Fibroblast of gingiva (primary cell): Measurements from ENCODE around the gene BBX.
A peak's percentile ranks its signal among the peaks of the same experiment; 100 is the strongest.
"Not testable (repeated sequence)": the region's sequence is repeated elsewhere in the genome, so short reads cannot be mapped to it uniquely, and the experiment has no call there.

ENCODE experiments used
- DNase-seq: peaks from one replicate; pipeline ENCODE4 v3.0.0-alpha.2; 2011; ENCODE audit warnings: low read depth

BBX gene

GRCh38 chr3:107543666-107544065, 20.9 kb downstream of the BBX start:
- DNase-seq = no peak

- no peak for DNase-seq
These were observed 22.9 kb downstream of the BBX start for GRCh38 chr3:107545680-107546120.

GRCh38 chr3:107548601-107549000, 25.8 kb downstream of the BBX start:
- no peak for DNase-seq

- DNase-seq = no peak
These were observed 32.6 kb downstream of the BBX start for GRCh38 chr3:107555359-107555758.

- DNase-seq = no peak
These were observed 35.0 kb downstream of the BBX start for GRCh38 chr3:107557743-107558142.

GRCh38 chr3:107560166-107560565, 37.4 kb downstream of the BBX start:
- no peak for DNase-seq

GRCh38 chr3:107561980-107562379, 39.2 kb downstream of the BBX start:
- DNase-seq = peak; percentile 29

- no peak for DNase-seq
These were observed 40.3 kb downstream of the BBX start for GRCh38 chr3:107562969-107563529.

GRCh38 chr3:107565244-107565643, 42.5 kb downstream of the BBX start:
- not testable (repeated sequence) for DNase-seq

- not testable (repeated sequence) for DNase-seq
These were observed 48.3 kb downstream of the BBX start for GRCh38 chr3:107571089-107571488.

- not testable (repeated sequence) for DNase-seq
These were observed 48.7 kb downstream of the BBX start for GRCh38 chr3:107571492-107571891.

- peak; percentile 41 for DNase-seq
These were observed 51.9 kb downstream of the BBX start for GRCh38 chr3:107574650-107575049.

- DNase-seq = no peak
These were observed 55.3 kb downstream of the BBX start for GRCh38 chr3:107578091-107578490.

- DNase-seq = no peak
These were observed 55.8 kb downstream of the BBX start for GRCh38 chr3:107578523-107578922.

- no peak for DNase-seq
These were observed 56.6 kb downstream of the BBX start for GRCh38 chr3:107579371-107579770.

- DNase-seq = no peak
These were observed 58.5 kb downstream of the BBX start for GRCh38 chr3:107581230-107581629.

GRCh38 chr3:107588217-107588616, 65.5 kb downstream of the BBX start:
- DNase-seq = no peak

GRCh38 chr3:107589454-107589853, 66.7 kb downstream of the BBX start:
- no peak for DNase-seq

GRCh38 chr3:107590786-107591185, 68.0 kb downstream of the BBX start:
- DNase-seq = no peak

GRCh38 chr3:107592073-107592472, 69.3 kb downstream of the BBX start:
- no peak for DNase-seq

- no peak for DNase-seq
These were observed 72.1 kb downstream of the BBX start for GRCh38 chr3:107594870-107595269.

GRCh38 chr3:107596639-107597038, 73.9 kb downstream of the BBX start:
- DNase-seq = no peak

GRCh38 chr3:107598926-107599771, 76.4 kb downstream of the BBX start:
- peak; percentile 42 for DNase-seq

GRCh38 chr3:107599772-107600145, 77.0 kb downstream of the BBX start:
- DNase-seq = peak; percentile 11
